Measurements from ENCODE around the gene GPR173.

Gene GPR173

DNA sequence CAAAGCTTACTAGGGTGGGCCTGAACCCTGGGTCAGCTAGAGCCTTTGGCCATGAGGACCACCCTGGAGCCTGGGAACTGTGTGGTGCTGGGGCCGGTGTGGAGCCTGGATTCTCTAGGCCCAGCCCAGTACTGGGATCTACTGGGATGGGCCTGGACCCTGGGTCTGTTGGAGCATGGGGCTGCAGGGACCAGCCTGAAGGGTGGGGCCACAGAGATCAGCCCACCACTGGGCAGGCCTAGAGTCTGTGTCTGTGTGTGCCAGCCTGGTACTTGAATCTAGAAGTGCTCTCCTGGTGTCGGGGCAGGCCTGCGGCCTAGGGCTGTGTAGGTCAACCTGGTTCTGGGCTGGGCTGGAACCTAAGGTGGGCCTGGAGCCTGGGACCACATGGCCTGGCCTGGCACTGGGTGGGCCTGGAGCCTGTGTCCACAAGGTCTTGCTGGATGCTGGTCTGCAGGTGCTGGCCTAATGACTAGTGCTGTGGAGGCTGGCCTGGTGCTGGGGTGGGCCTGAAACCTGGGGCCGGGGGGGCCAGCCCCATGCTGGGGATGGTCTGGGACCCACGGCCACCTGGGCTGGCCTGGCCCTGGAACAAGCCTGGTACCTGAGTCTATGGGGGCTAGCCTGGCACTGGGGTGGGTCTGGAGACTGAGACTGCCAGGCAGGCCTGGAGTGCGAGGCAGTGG, 66.4 kb downstream of the GPR173 start:
- no peak overlapping the region; the same call in 1 of the 2 replicates for H3K27ac ChIP-seq (ENCODE audit: low read length)
- H4K20me1 ChIP-seq (ENCODE audit: insufficient read depth, low read length) = 0 out of 2 replicates have a peak, but pooled peaks cover 7% of the 10 kb centered on the region
- no peak overlapping the region for H3K4me3 ChIP-seq (ENCODE audit: low read depth in 1 of 2, low read length in 2 of 2)
- H3K79me2 ChIP-seq (ENCODE audit: insufficient read depth, low read length) = peaks cover 26% of the 10 kb centered on the region; the same call in 1 of the 2 replicates
- no peaks in the 10 kb centered on the region for H3K27me3 ChIP-seq (ENCODE audit: insufficient read depth, low read length, poor library complexity)
- no peak overlapping the region for H3K9ac ChIP-seq (ENCODE audit: low read depth, low read length)
- no peak overlapping the region for H2AFZ ChIP-seq (ENCODE audit: low read depth, low read length)
- H3K9me3 ChIP-seq (ENCODE audit: insufficient read depth, low read length, severe bottlenecking) = no peaks in the 10 kb centered on the region
- H3K36me3 ChIP-seq (ENCODE audit: insufficient read depth, low read length) = peaks cover 11% of the 10 kb centered on the region
- no peak overlapping the region for H3K4me2 ChIP-seq (ENCODE audit: insufficient read depth, low read length)
- DNase-seq (no peak), ATAC-seq (ENCODE audit: insufficient read depth, low read depth) (no peak)
- TF ChIP-seq, protein P1, sequence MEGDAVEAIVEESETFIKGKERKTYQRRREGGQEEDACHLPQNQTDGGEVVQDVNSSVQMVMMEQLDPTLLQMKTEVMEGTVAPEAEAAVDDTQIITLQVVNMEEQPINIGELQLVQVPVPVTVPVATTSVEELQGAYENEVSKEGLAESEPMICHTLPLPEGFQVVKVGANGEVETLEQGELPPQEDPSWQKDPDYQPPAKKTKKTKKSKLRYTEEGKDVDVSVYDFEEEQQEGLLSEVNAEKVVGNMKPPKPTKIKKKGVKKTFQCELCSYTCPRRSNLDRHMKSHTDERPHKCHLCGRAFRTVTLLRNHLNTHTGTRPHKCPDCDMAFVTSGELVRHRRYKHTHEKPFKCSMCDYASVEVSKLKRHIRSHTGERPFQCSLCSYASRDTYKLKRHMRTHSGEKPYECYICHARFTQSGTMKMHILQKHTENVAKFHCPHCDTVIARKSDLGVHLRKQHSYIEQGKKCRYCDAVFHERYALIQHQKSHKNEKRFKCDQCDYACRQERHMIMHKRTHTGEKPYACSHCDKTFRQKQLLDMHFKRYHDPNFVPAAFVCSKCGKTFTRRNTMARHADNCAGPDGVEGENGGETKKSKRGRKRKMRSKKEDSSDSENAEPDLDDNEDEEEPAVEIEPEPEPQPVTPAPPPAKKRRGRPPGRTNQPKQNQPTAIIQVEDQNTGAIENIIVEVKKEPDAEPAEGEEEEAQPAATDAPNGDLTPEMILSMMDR (IDR thresholded peaks at IDR 0.05; ENCODE audit: borderline replicate concordance, extremely low read depth, low read length, poor library complexity, severe bottlenecking) = no peak
- TF ChIP-seq EZH2 (IDR thresholded peaks at IDR 0.05; ENCODE audit: borderline replicate concordance, low read depth, low read length, severe bottlenecking) = no peak
- no peaks in the 10 kb centered on the region for H3K4me1 ChIP-seq (ENCODE audit: insufficient read depth, low read length)

DNA sequence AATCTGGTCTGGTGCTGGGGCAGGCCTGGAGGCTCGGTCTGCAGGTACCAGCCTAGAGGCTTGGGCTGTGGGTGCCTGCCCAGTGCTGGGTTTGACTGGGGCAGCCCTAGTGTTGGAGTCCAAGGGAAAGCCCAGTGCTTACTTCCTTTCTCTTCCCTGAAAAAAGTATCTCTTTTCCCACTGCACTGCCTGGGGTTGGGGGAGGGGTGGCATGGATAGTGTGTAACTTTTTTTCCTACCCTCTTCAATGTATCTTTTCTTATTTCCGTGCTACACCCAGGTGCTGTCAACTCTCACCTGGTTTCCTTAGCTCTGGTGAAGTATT, 66.9 kb downstream of the GPR173 start:
- H2AFZ ChIP-seq (ENCODE audit: low read depth, low read length) = no peak overlapping the region
- TF ChIP-seq EZH2 (IDR thresholded peaks at IDR 0.05; ENCODE audit: borderline replicate concordance, low read depth, low read length, severe bottlenecking) = no peak
- TF ChIP-seq, protein P1 (IDR thresholded peaks at IDR 0.05; ENCODE audit: borderline replicate concordance, extremely low read depth, low read length, poor library complexity, severe bottlenecking) = no peak
- H3K36me3 ChIP-seq (ENCODE audit: insufficient read depth, low read length) = peaks cover 11% of the 10 kb centered on the region
- DNase-seq (no peak), ATAC-seq (ENCODE audit: insufficient read depth, low read depth) (no peak)
- H4K20me1 ChIP-seq (ENCODE audit: insufficient read depth, low read length) = 0 out of 2 replicates have a peak, but pooled peaks cover 7% of the 10 kb centered on the region
- no peaks in the 10 kb centered on the region for H3K4me1 ChIP-seq (ENCODE audit: insufficient read depth, low read length)
- H3K9ac ChIP-seq (ENCODE audit: low read depth, low read length) = no peak overlapping the region
- H3K4me3 ChIP-seq (ENCODE audit: low read depth in 1 of 2, low read length in 2 of 2) = no peak overlapping the region
- no peaks in the 10 kb centered on the region for H3K9me3 ChIP-seq (ENCODE audit: insufficient read depth, low read length, severe bottlenecking)
- no peaks in the 10 kb centered on the region for H3K27me3 ChIP-seq (ENCODE audit: insufficient read depth, low read length, poor library complexity)
- no peak overlapping the region; the same call in 1 of the 2 replicates for H3K27ac ChIP-seq (ENCODE audit: low read length)
- H3K79me2 ChIP-seq (ENCODE audit: insufficient read depth, low read length) = peaks cover 25% of the 10 kb centered on the region; the same call in 1 of the 2 replicates
- no peak overlapping the region for H3K4me2 ChIP-seq (ENCODE audit: insufficient read depth, low read length)

DNA sequence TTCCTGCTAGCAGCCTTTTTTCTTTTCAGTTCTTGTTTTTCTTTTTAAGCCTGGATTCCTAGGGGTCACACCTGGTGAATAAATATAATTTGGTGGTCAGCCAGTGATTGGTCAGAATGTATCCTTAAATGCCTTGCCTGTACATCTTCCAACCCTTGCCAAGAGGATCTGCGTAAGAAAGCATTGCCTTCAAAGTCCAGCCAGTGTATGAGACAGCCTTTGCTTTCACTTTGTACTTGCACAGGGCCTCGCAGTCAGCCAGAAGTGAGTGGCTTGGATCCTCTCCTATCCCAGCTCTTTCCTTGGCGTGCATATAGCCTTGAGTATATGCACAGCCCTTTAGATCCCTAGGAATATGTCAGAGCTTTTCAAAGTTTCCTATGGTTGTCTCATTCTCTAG, 67.5 kb downstream of the GPR173 start:
- no peak for ATAC-seq (ENCODE audit: insufficient read depth, low read depth)
- TF ChIP-seq EZH2 (IDR thresholded peaks at IDR 0.05; ENCODE audit: borderline replicate concordance, low read depth, low read length, severe bottlenecking) = no peak
- TF ChIP-seq, protein P1 (IDR thresholded peaks at IDR 0.05; ENCODE audit: borderline replicate concordance, extremely low read depth, low read length, poor library complexity, severe bottlenecking) = no peak
- no peak overlapping the region for H3K4me2 ChIP-seq (ENCODE audit: insufficient read depth, low read length)
- H3K27me3 ChIP-seq (ENCODE audit: insufficient read depth, low read length, poor library complexity) = no peaks in the 10 kb centered on the region
- no peak overlapping the region for H3K27ac ChIP-seq (ENCODE audit: low read length)
- H3K9ac ChIP-seq (ENCODE audit: low read depth, low read length) = no peak overlapping the region
- DNase-seq = no peak
- H3K9me3 ChIP-seq (ENCODE audit: insufficient read depth, low read length, severe bottlenecking) = no peaks in the 10 kb centered on the region
- H3K36me3 ChIP-seq (ENCODE audit: insufficient read depth, low read length) = peaks cover 11% of the 10 kb centered on the region
- no peak overlapping the region for H2AFZ ChIP-seq (ENCODE audit: low read depth, low read length)
- H3K79me2 ChIP-seq (ENCODE audit: insufficient read depth, low read length) = peaks cover 25% of the 10 kb centered on the region; the same call in 1 of the 2 replicates
- 0 out of 2 replicates have a peak, but pooled peaks cover 7% of the 10 kb centered on the region for H4K20me1 ChIP-seq (ENCODE audit: insufficient read depth, low read length)
- no peak overlapping the region for H3K4me3 ChIP-seq (ENCODE audit: low read depth in 1 of 2, low read length in 2 of 2)
- H3K4me1 ChIP-seq (ENCODE audit: insufficient read depth, low read length) = no peaks in the 10 kb centered on the region

All from DND-41 (cell line).